Tibial nerve (tissue), 4 donors: ENCODE data around the gene RASGEF1C. TPM values are rescaled to one million over a fixed set of nuclear protein-coding genes. Genes with fewer than 3 reads are reported as not detected.
A peak's percentile ranks its signal among the peaks of the same experiment; 100 is the strongest.

Experiments
- DNase-seq, 2 donors: peaks; one replicate each; pipeline ENCODE4 v3.0.0-alpha.2; 2019; ENCODE audit warnings: low spot score in 2 of 2
- H3K27ac ChIP-seq, 4 donors: fragments of 200-600 bp; sonication (generic) in 3 of 4; one replicate each; pipeline ENCODE4 v1.5.1; 2017 to 2019; ENCODE audit warnings: mild to moderate bottlenecking in 1 of 4
- H3K27me3 ChIP-seq, 2 donors: fragments of 200-600 bp; sonication (generic) in 1 of 2; one replicate each; pipeline versions ENCODE4 v1.5.1 to v1.6.0; 2017 to 2019
- H3K36me3 ChIP-seq, 3 donors: fragments of 200-600 bp; sonication (generic); one replicate each; pipeline ENCODE4 v1.5.1; 2018 to 2019
- H3K4me1 ChIP-seq, 4 donors: fragments of 200-600 bp; sonication (generic) in 3 of 4; one replicate each; pipeline ENCODE4 v1.5.1; 2017 to 2019
- H3K4me3 ChIP-seq, 4 donors: fragments of 200-600 bp; sonication (generic) in 3 of 4; one replicate each; pipeline ENCODE4 v1.5.1; 2017 to 2019; ENCODE audit warnings: mild to moderate bottlenecking in 1 of 4, moderate library complexity in 1 of 4
- H3K9me3 ChIP-seq, 4 donors: fragments of 200-600 bp; sonication (generic) in 3 of 4; one replicate each; pipeline ENCODE4 v1.5.1; 2017 to 2019
- CTCF ChIP-seq, 5 experiments: fragments of 200-600 bp in 3 of 5; fragments of 450-650 bp in 2 of 5; sonication (generic) in 3 of 5; IDR thresholded peaks; one replicate each; pipeline ENCODE4 v1.5.1; 2016 to 2019; ENCODE audit warnings: antibody characterized with exemption in 5 of 5, mild to moderate bottlenecking in 3 of 5, moderate library complexity in 2 of 5
- EP300 ChIP-seq, 2 donors: sonication (generic); formaldehyde crosslinking; IDR thresholded peaks; one replicate each; pipeline ENCODE4 v1.6.1; 2017; ENCODE audit warnings: antibody characterized with exemption in 2 of 2, mild to moderate bottlenecking in 1 of 2
- POLR2A ChIP-seq, 2 donors: fragments of 450-650 bp; IDR thresholded peaks; one replicate each; pipeline ENCODE4 v1.6.1; 2017; ENCODE audit warnings: antibody characterized with exemption in 2 of 2, mild to moderate bottlenecking in 2 of 2, moderate library complexity in 2 of 2
- WGBS, 2 donors: methylation state at CpG; one replicate each; pipeline ENCODE4 v1.1.5; 2018; 5-methylcytosine and 5-hydroxymethylcytosine counted together
- total RNA-seq, 4 donors: library from RNA; depleted of rRNA; stranded (reverse); fragments of >200 nt; gene quantifications; one replicate each; pipeline ENCODE4 v1.1.0, GENCODE V29; 2016

RASGEF1C gene
- total RNA-seq, 4 donors from 2014 or later: 2.7 to 12.0 (median 10.4) TPM

GRCh38 chr5:180085837-180086236, 123.2 kb downstream of the RASGEF1C start:
- Histone ChIP-seq H3K9me3 (no peaks in the 10 kb centered on the region), H3K27ac (peak overlapping the region in 1 of 4 donors; percentile 4), H3K4me3 (no peak overlapping the region), H3K4me1 (peaks cover 0 to 7% (median 4%) of the 10 kb centered on the region in 4 donors), H3K27me3 (no peaks in the 10 kb centered on the region), H3K36me3 (no peaks in the 10 kb centered on the region)
- TF ChIP-seq POLR2A (IDR thresholded peaks at IDR 0.05): no peak
- TF ChIP-seq EP300 (IDR thresholded peaks at IDR 0.05): no peak
- no peak for TF ChIP-seq CTCF (IDR thresholded peaks at IDR 0.05)
- WGBS, 2 donors: 42 to 46% methylated on average over 7 of the region's 7 CpGs
- no peak for DNase-seq

GRCh38 chr5:180084638-180085561, 124.1 kb downstream of the RASGEF1C start:
- no peaks in the 10 kb centered on the region for H3K27me3 ChIP-seq
- peak overlapping the region in 2 of 4 donors; percentile 42 to 47 for H3K27ac ChIP-seq
- TF ChIP-seq EP300 (IDR thresholded peaks at IDR 0.05) (no peak), CTCF (IDR thresholded peaks at IDR 0.05) (no peak), POLR2A (IDR thresholded peaks at IDR 0.05) (no peak)
- peaks cover 0 to 5% (median 0%) of the 10 kb centered on the region in 4 donors for H3K4me1 ChIP-seq
- H3K9me3 ChIP-seq: no peaks in the 10 kb centered on the region
- no peak overlapping the region for H3K4me3 ChIP-seq
- no peaks in the 10 kb centered on the region for H3K36me3 ChIP-seq
- WGBS, 2 donors: 51 to 63% methylated on average over 13 of the region's 13 CpGs
- no peak for DNase-seq

- TF ChIP-seq EP300 (IDR thresholded peaks at IDR 0.05) (no peak), CTCF (IDR thresholded peaks at IDR 0.05) (no peak), POLR2A (IDR thresholded peaks at IDR 0.05) (no peak)
- Histone ChIP-seq H3K9me3 (no peaks in the 10 kb centered on the region), H3K4me3 (no peak overlapping the region), H3K36me3 (no peaks in the 10 kb centered on the region), H3K27ac (peak overlapping the region in 1 of 4 donors; percentile 40), H3K4me1 (peaks cover 0 to 5% (median 0%) of the 10 kb centered on the region in 4 donors), H3K27me3 (no peaks in the 10 kb centered on the region)
- WGBS, 2 donors: 81 to 89% methylated on average over 10 of the region's 10 CpGs
- no peak for DNase-seq
Observed at GRCh38 chr5:180083529-180084060, 125.4 kb downstream of the RASGEF1C start.

- no peaks in the 10 kb centered on the region for H3K9me3 ChIP-seq
- WGBS, 2 donors: 52 to 55% methylated on average over 17 of the region's 17 CpGs
- H3K27me3 ChIP-seq: no peaks in the 10 kb centered on the region
- DNase-seq: no peak
- TF ChIP-seq POLR2A (IDR thresholded peaks at IDR 0.05) (no peak), CTCF (IDR thresholded peaks at IDR 0.05) (no peak), EP300 (IDR thresholded peaks at IDR 0.05) (no peak)
- H3K4me1 ChIP-seq: peaks cover 0 to 5% (median 0%) of the 10 kb centered on the region in 4 donors
- H3K36me3 ChIP-seq: no peaks in the 10 kb centered on the region
- H3K4me3 ChIP-seq: no peak overlapping the region
- H3K27ac ChIP-seq: peak overlapping the region in 1 of 4 donors; percentile 40
Observed at GRCh38 chr5:180082633-180083420, 126.2 kb downstream of the RASGEF1C start.
